GM12892 (cell line): ENCODE measurements around the gene EPHA1.

Experiments used
- POLR2A ChIP-seq: IDR thresholded peaks from 2 replicates; pipeline ENCODE4 v1.6.1; 2011; ENCODE audit warnings: low read depth, low read length, control low read depth
- POLR2AphosphoS5 ChIP-seq: IDR thresholded peaks from 2 replicates; pipeline ENCODE4 v1.6.1; 2011; ENCODE audit warnings: low read depth, low read length, control low read depth

GRCh38 chr7:143417734-143418383 is 9.2 kb upstream of the EPHA1 start:
- no peak for TF ChIP-seq POLR2A
- TF ChIP-seq POLR2AphosphoS5, result no peak
